HepG2 (cell line): ENCODE results near the gene MDH1B. TPM values are rescaled to one million over a fixed set of nuclear protein-coding genes. Genes with fewer than 3 reads are reported as not detected.

ENCODE experiments used
- ARID3A ChIP-seq: IDR thresholded peaks from 2 replicates; pipeline ENCODE4 v1.6.1; 2012; ENCODE audit warnings: low read depth, low read length, improper control_type of control experiment
- CBX1 ChIP-seq: IDR thresholded peaks from one replicate; pipeline ENCODE4 v1.6.1; 2016; ENCODE audit warnings: antibody characterized with exemption, low read depth
- DMTF1 ChIP-seq: sonication (generic); formaldehyde crosslinking; IDR thresholded peaks from 2 replicates; pipeline ENCODE4 v1.4.0; 2020; ENCODE audit warnings: mild to moderate bottlenecking, missing genetic modification reagents
- EHMT2 ChIP-seq: fragments of 200-600 bp; sonication (generic); IDR thresholded peaks from 2 replicates; pipeline ENCODE4 v1.7.0; 2017; ENCODE audit warnings: antibody characterized with exemption, low read depth, low read length, borderline replicate concordance
- FOXA3 ChIP-seq: IDR thresholded peaks from 2 replicates; pipeline ENCODE4 v1.6.1; 2016; ENCODE audit warnings: missing genetic modification reagents, missing compliant biosample characterization
- FOXK2 ChIP-seq: fragments of 450-650 bp; IDR thresholded peaks from 2 replicates; pipeline ENCODE4 v1.6.1; 2016
- HMGXB3 ChIP-seq: sonication (generic); formaldehyde crosslinking; IDR thresholded peaks from 2 replicates; pipeline ENCODE4 v1.4.0; 2020; ENCODE audit warnings: missing genetic modification reagents, borderline replicate concordance
- KMT2A ChIP-seq: sonication (generic); formaldehyde crosslinking; IDR thresholded peaks from 2 replicates; pipeline ENCODE4 v1.4.0; 2020; ENCODE audit warnings: missing genetic modification reagents
- MAF1 ChIP-seq: sonication (generic); formaldehyde crosslinking; IDR thresholded peaks from 2 replicates; pipeline ENCODE4 v1.5.0; 2020; ENCODE audit warnings: missing genetic modification reagents, borderline replicate concordance
- MYNN ChIP-seq: sonication (generic); formaldehyde crosslinking; IDR thresholded peaks from 2 replicates; pipeline ENCODE4 v1.4.0; 2020; ENCODE audit warnings: mild to moderate bottlenecking, low read depth, missing genetic modification reagents
- NRL ChIP-seq: sonication (generic); formaldehyde crosslinking; IDR thresholded peaks from 2 replicates; pipeline ENCODE4 v1.5.0; 2020; ENCODE audit warnings: missing genetic modification reagents, mild to moderate bottlenecking, moderate library complexity, borderline replicate concordance
- RCOR2 ChIP-seq: IDR thresholded peaks from 2 replicates; pipeline ENCODE4 v1.6.1; 2016; ENCODE audit warnings: missing biosample characterization, missing genetic modification reagents
- SNAI1 ChIP-seq: sonication (generic); formaldehyde crosslinking; IDR thresholded peaks from 2 replicates; pipeline ENCODE4 v1.5.0; 2020; ENCODE audit warnings: mild to moderate bottlenecking, missing genetic modification reagents, borderline replicate concordance
- SRSF1 ChIP-seq: fragments of 200-400 bp; formaldehyde crosslinking; optimal IDR thresholded peaks from 2 replicates; pipeline ENCODE3; 2017; ENCODE audit warnings: mild to moderate bottlenecking, low read depth, low read length, moderate library complexity
- ZNF12 ChIP-seq: sonication (generic); formaldehyde crosslinking; IDR thresholded peaks from 2 replicates; pipeline ENCODE4 v1.5.0; 2020; ENCODE audit warnings: missing genetic modification reagents
- ZNF232 ChIP-seq: sonication (generic); formaldehyde crosslinking; IDR thresholded peaks from 2 replicates; pipeline ENCODE4 v1.4.0; 2020; ENCODE audit warnings: missing genetic modification reagents, borderline replicate concordance
- ZNF414 ChIP-seq: sonication (generic); formaldehyde crosslinking; IDR thresholded peaks from 2 replicates; pipeline ENCODE4 v1.5.0; 2020; ENCODE audit warnings: missing genetic modification reagents
- ZNF530 ChIP-seq: sonication (generic); formaldehyde crosslinking; IDR thresholded peaks from 2 replicates; pipeline ENCODE4 v1.5.0; 2020; ENCODE audit warnings: low read depth, mild to moderate bottlenecking, missing genetic modification reagents
- ZNF564 ChIP-seq: sonication (generic); formaldehyde crosslinking; IDR thresholded peaks from 2 replicates; pipeline ENCODE4 v1.8.1; 2023; ENCODE audit warnings: mild to moderate bottlenecking, missing genetic modification reagents
- ZNF747 ChIP-seq: sonication (generic); formaldehyde crosslinking; IDR thresholded peaks from 2 replicates; pipeline ENCODE4 v1.8.1; 2023; ENCODE audit warnings: missing genetic modification reagents, mild to moderate bottlenecking, borderline replicate concordance
- ZNF766 ChIP-seq: sonication (generic); formaldehyde crosslinking; IDR thresholded peaks from 2 replicates; pipeline ENCODE4 v1.5.0; 2020; ENCODE audit warnings: missing genetic modification reagents, borderline replicate concordance
- polyA plus RNA-seq, 8 experiments: library from polyadenylated mRNA; depleted of rRNA in 3 of 8; stranded (reverse) in 7 of 8; unstranded in 1 of 8; fragments of >200 nt; fragmentation: Illumina TruSeq in 4 of 8; extraction: Trizol in 4 of 8; gene quantifications; 2 replicates each; pipeline versions ENCODE4 v1.2.1 to v1.2.3, GENCODE V29; 2011 to 2016; ENCODE audit warnings: low read depth in 4 of 8, missing spikeins in 1 of 8, mixed read lengths in 1 of 8; ENCODE audit not compliant: insufficient read depth in 1 of 8
- total RNA-seq, 5 experiments: library from RNA; depleted of rRNA; stranded (reverse); fragments of >200 nt; fragmentation: Illumina TruSeq; extraction: Trizol; gene quantifications; 2 replicates each; pipeline ENCODE4 v1.2.3, GENCODE V29; 2016; ENCODE audit warnings: low read depth in 1 of 5

Gene MDH1B
- total and polyA plus RNA-seq, 2 of the 13 experiments (the other 11 are each of a cell fraction or from before 2014, with no cell fraction given), result 0.17 to 0.86 TPM

GRCh38 chr2:206765242-206766056, at the start of gene MDH1B, which contains the start of gene FASTKD2 (continued):
- TF ChIP-seq HMGXB3 (CRISPR knock-in tag), result peak; percentile 64
- TF ChIP-seq KMT2A (CRISPR knock-in tag), result peak; percentile 98
- TF ChIP-seq MAF1 (CRISPR knock-in tag), result peak; percentile 92; the same call in 1 of the 2 replicates
- no peak for TF ChIP-seq MYNN
- no peak for TF ChIP-seq ARID3A
- no peak for TF ChIP-seq DMTF1 (CRISPR knock-in tag)
- no peak for TF ChIP-seq ZNF564 (CRISPR knock-in tag)
- peak; percentile 23; the same call in 1 of the 2 replicates for TF ChIP-seq ZNF747 (CRISPR knock-in tag)
- peak; percentile 81 for TF ChIP-seq CBX1
- no peak for TF ChIP-seq ZNF530 (CRISPR knock-in tag)
- no peak for TF ChIP-seq ZNF414 (CRISPR knock-in tag)
- TF ChIP-seq ZNF12, result peak; percentile 20; the same call in 1 of the 2 replicates
- peak; percentile 70 for TF ChIP-seq FOXA3
- peak; percentile 79; the same call in 1 of the 2 replicates for TF ChIP-seq EHMT2
- TF ChIP-seq NRL, result no peak; the same call in 1 of the 2 replicates
- no peak; the same call in none of the 2 replicates for TF ChIP-seq ZNF766 (CRISPR knock-in tag)
- TF ChIP-seq RCOR2 (CRISPR knock-in tag), result no peak
- no peak for TF ChIP-seq FOXK2
- no peak for TF ChIP-seq SNAI1 (CRISPR knock-in tag)
- peak; percentile 65; the same call in 1 of the 2 replicates for TF ChIP-seq ZNF232 (CRISPR knock-in tag)
- no peak for TF ChIP-seq SRSF1
